Measurements from ENCODE around the gene SLC12A3. TPM values are rescaled to one million over a fixed set of nuclear protein-coding genes. Genes with fewer than 3 reads are reported as not detected.
A peak's percentile ranks its signal among the peaks of the same experiment; 100 is the strongest.

SLC12A3 gene
- total RNA-seq, 1 donor from 2014 or later: not detected

DNA sequence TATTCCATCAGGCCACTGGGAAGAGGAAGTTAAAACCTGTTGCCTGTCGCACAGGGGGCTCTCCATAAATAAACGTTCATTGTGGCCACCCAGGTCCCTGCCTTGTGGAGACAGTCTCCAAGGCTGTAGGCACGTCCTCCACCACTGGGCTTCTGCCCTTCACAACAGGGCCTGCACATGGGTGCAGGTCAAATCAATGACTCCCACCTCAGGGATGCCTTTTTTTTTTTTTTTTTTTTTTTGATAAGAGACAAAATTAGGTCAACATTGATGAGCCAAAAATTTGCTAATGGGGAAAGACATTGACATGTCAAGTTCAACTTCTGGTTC is 12.6 kb upstream of the SLC12A3 start:
- Histone ChIP-seq H3K4me2 (no peak overlapping the region), H3K9ac (no peak overlapping the region), H3K79me2 (ENCODE audit: low read depth) (no peaks in the 10 kb centered on the region), H4K20me1 (ENCODE audit: low read depth) (no peaks in the 10 kb centered on the region), H3K9me3 (ENCODE audit: low read depth) (no peaks in the 10 kb centered on the region), H3K4me3 (no peak overlapping the region), H3K4me1 (peaks cover 25% of the 10 kb centered on the region), H3K27me3 (no peaks in the 10 kb centered on the region), H3F3A (ENCODE audit: low read depth) (peaks cover 13% of the 10 kb centered on the region), H3K27ac (no peak overlapping the region), H2AFZ (replicated peaks) (peak overlapping the region; percentile 79), H3K36me3 (no peaks in the 10 kb centered on the region)
- TF ChIP-seq EZH2phosphoT487 (IDR thresholded peaks at IDR 0.05): no peak
- TF ChIP-seq, protein P1, sequence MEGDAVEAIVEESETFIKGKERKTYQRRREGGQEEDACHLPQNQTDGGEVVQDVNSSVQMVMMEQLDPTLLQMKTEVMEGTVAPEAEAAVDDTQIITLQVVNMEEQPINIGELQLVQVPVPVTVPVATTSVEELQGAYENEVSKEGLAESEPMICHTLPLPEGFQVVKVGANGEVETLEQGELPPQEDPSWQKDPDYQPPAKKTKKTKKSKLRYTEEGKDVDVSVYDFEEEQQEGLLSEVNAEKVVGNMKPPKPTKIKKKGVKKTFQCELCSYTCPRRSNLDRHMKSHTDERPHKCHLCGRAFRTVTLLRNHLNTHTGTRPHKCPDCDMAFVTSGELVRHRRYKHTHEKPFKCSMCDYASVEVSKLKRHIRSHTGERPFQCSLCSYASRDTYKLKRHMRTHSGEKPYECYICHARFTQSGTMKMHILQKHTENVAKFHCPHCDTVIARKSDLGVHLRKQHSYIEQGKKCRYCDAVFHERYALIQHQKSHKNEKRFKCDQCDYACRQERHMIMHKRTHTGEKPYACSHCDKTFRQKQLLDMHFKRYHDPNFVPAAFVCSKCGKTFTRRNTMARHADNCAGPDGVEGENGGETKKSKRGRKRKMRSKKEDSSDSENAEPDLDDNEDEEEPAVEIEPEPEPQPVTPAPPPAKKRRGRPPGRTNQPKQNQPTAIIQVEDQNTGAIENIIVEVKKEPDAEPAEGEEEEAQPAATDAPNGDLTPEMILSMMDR (IDR thresholded peaks at IDR 0.05): no peak
- no peak for TF ChIP-seq EZH2 (IDR thresholded peaks at IDR 0.05)
- no peak for DNase-seq (ENCODE audit: low spot score)
- H3K27me3 Mint-ChIP-seq (ENCODE audit: insufficient read depth, low read depth): no peaks in the 10 kb centered on the region
- H3K9me3 Mint-ChIP-seq: no peaks in the 10 kb centered on the region
- no peak overlapping the region for H3K4me3 Mint-ChIP-seq
- H3K27ac Mint-ChIP-seq: no peak overlapping the region
- peaks cover 47% of the 10 kb centered on the region for H3K4me1 Mint-ChIP-seq
- no peaks in the 10 kb centered on the region for H3K36me3 Mint-ChIP-seq

DNA sequence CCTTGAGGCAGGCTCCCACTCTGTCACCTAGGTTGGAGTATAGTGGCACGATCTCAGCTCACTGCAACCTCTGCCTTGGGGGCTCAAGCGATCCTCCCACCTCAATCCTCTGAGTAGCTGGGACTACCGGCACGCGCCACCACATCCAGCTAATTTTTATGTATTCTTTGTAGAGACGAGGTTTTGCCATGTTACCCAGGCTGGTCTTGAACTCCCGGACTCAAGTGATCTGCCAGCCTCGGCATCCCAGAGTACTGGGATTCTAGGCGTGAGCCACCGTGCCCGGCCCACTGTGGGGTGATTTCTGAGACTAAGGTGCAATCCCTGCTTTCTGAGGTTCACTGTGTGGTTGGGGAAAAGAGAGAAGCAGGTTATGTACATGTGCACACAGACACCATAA is 12.0 kb upstream of the SLC12A3 start:
- Histone ChIP-seq H3K4me2 (no peak overlapping the region), H3K36me3 (no peaks in the 10 kb centered on the region), H3K4me1 (peaks cover 25% of the 10 kb centered on the region), H3K79me2 (ENCODE audit: low read depth) (no peaks in the 10 kb centered on the region), H3F3A (ENCODE audit: low read depth) (peaks cover 7% of the 10 kb centered on the region), H3K27ac (no peak overlapping the region), H4K20me1 (ENCODE audit: low read depth) (no peaks in the 10 kb centered on the region), H3K27me3 (no peaks in the 10 kb centered on the region), H3K9ac (no peak overlapping the region), H3K4me3 (no peak overlapping the region), H3K9me3 (ENCODE audit: low read depth) (no peaks in the 10 kb centered on the region), H2AFZ (replicated peaks) (no peak overlapping the region)
- H3K9me3 Mint-ChIP-seq: no peaks in the 10 kb centered on the region
- no peak for DNase-seq (ENCODE audit: low spot score)
- no peaks in the 10 kb centered on the region for H3K36me3 Mint-ChIP-seq
- peaks cover 42% of the 10 kb centered on the region for H3K4me1 Mint-ChIP-seq
- H3K27ac Mint-ChIP-seq: no peak overlapping the region
- H3K4me3 Mint-ChIP-seq: no peak overlapping the region
- TF ChIP-seq EZH2 (IDR thresholded peaks at IDR 0.05) (no peak), EZH2phosphoT487 (IDR thresholded peaks at IDR 0.05) (no peak)
- TF ChIP-seq, protein P1 (IDR thresholded peaks at IDR 0.05): no peak
- no peaks in the 10 kb centered on the region for H3K27me3 Mint-ChIP-seq (ENCODE audit: insufficient read depth, low read depth)

DNA sequence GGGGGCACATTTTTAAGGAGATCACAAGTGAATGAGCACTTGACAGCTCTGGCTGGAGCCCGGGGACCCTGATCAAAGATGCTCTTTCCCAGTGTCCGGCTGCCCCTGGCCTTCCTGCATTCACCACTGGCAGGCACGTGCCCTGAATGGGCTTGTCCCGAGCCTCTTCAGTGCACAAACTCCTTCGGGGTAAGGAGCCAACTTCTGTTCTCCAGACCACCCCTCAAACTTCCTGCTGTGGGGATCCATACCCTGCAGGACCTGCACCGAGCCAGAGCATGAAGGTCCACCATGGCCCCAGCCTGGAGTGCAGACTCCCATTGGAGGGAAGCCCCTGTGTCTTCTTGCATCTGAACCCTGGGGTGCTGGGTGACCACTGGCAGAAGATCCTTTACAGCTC is 9.8 kb upstream of the SLC12A3 start:
- Mint-ChIP-seq H3K27ac (no peak overlapping the region), H3K4me1 (peaks cover 20% of the 10 kb centered on the region), H3K9me3 (no peaks in the 10 kb centered on the region), H3K27me3 (ENCODE audit: insufficient read depth, low read depth) (no peaks in the 10 kb centered on the region), H3K36me3 (no peaks in the 10 kb centered on the region), H3K4me3 (no peak overlapping the region)
- Histone ChIP-seq H3K4me1 (peaks cover 9% of the 10 kb centered on the region), H3F3A (ENCODE audit: low read depth) (peaks cover 1% of the 10 kb centered on the region), H2AFZ (replicated peaks) (no peak overlapping the region), H3K4me2 (no peak overlapping the region), H3K9ac (no peak overlapping the region), H3K9me3 (ENCODE audit: low read depth) (no peaks in the 10 kb centered on the region), H3K27me3 (no peaks in the 10 kb centered on the region), H3K4me3 (no peak overlapping the region), H3K36me3 (no peaks in the 10 kb centered on the region), H3K79me2 (ENCODE audit: low read depth) (no peaks in the 10 kb centered on the region), H3K27ac (no peak overlapping the region), H4K20me1 (ENCODE audit: low read depth) (no peaks in the 10 kb centered on the region)
- no peak for TF ChIP-seq EZH2 (IDR thresholded peaks at IDR 0.05)
- no peak for DNase-seq (ENCODE audit: low spot score)

DNA sequence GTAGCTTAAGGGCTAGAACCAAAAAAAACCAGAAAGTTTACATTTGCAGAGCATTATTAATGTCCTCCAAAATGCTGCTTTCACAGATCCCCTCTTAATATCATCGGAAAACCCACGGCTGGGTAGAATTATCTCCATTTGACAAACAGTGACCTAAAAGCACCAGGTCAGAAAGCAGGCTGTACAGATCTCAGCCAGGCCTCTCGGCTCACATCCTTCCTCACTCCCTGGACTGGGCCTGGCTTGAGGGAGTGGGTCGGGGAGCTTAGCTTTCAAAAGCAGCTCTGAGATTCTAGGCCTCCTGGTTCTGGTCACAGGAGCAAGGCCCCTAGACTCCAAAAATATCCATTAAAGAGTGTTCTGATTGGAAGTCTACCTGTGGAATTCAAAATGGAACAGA is 9.1 kb upstream of the SLC12A3 start:
- Mint-ChIP-seq H3K4me3 (no peak overlapping the region), H3K27ac (peak overlapping the region; percentile 57), H3K27me3 (ENCODE audit: insufficient read depth, low read depth) (no peaks in the 10 kb centered on the region), H3K4me1 (peaks cover 18% of the 10 kb centered on the region), H3K9me3 (no peaks in the 10 kb centered on the region), H3K36me3 (no peaks in the 10 kb centered on the region)
- H4K20me1 ChIP-seq (ENCODE audit: low read depth): no peaks in the 10 kb centered on the region
- H3F3A ChIP-seq (ENCODE audit: low read depth): peaks cover 5% of the 10 kb centered on the region
- H3K9me3 ChIP-seq (ENCODE audit: low read depth): no peaks in the 10 kb centered on the region
- no peak for TF ChIP-seq EZH2 (IDR thresholded peaks at IDR 0.05)
- no peak for TF ChIP-seq EZH2phosphoT487 (IDR thresholded peaks at IDR 0.05)
- TF ChIP-seq, protein P1 (IDR thresholded peaks at IDR 0.05): no peak
- H2AFZ ChIP-seq (replicated peaks): no peak overlapping the region
- no peak overlapping the region for H3K9ac ChIP-seq
- no peaks in the 10 kb centered on the region for H3K27me3 ChIP-seq
- no peak overlapping the region for H3K4me3 ChIP-seq
- no peak overlapping the region for H3K27ac ChIP-seq
- no peaks in the 10 kb centered on the region for H3K36me3 ChIP-seq
- no peak overlapping the region for H3K4me2 ChIP-seq
- no peaks in the 10 kb centered on the region for H3K79me2 ChIP-seq (ENCODE audit: low read depth)
- DNase-seq (ENCODE audit: low spot score): no peak
- peaks cover 17% of the 10 kb centered on the region for H3K4me1 ChIP-seq
